ENCODE measurements around the gene FGF3. TPM values are rescaled to one million over a fixed set of nuclear protein-coding genes. Genes with fewer than 3 reads are reported as not detected.
A peak's percentile ranks its signal among the peaks of the same experiment; 100 is the strongest.

Gene FGF3
- total RNA-seq (not detected), polyA plus RNA-seq (not detected)
- long read RNA-seq, donor 1, result 0 reads
- long read RNA-seq, donor 2, result 0 reads

GRCh38 chr11:69818603-69819441, at the start of gene FGF3:
Gene FGF3, minus strand, starts transcription at chr11:69819416. Its CDS starts 483 bp downstream, at chr11:69818933.
- no peaks in the 10 kb centered on the region for H3K9me3 ChIP-seq
- 1 to 9% (median 4%) methylated on average over 40 to 104 of the region's 105 CpGs for WGBS, 5 donors
- intact Hi-C loops (cut with DNase I; ENCODE audit: low total_unique reads), result no loop called here
- H3K27ac ChIP-seq, result no peak within 1 kb of the TSS
- no peak for DNase-seq
- peaks cover 0 to 100% (median 64%) of the 10 kb centered on the region in 7 donors for H3K27me3 ChIP-seq (replicated peaks in 1 of 7)
- no peaks in the 10 kb centered on the region for H3K36me3 ChIP-seq
- peaks cover 0 to 26% (median 10%) of the 10 kb centered on the region in 6 donors for H3K4me1 ChIP-seq
- H3K4me3 ChIP-seq, result no peak within 1 kb of the TSS
- no peak for TF ChIP-seq CTCF (IDR thresholded peaks at IDR 0.05 in 8 of 11, conservative IDR thresholded peaks at IDR 0.05 in 3 of 11)
- TF ChIP-seq POLR2A (IDR thresholded peaks at IDR 0.05), result no peak
- TF ChIP-seq POLR2AphosphoS5 (IDR thresholded peaks at IDR 0.05), result no peak

GRCh38 chr11:69868871-69869270, 49.7 kb upstream of the FGF3 start:
- TF ChIP-seq CTCF (IDR thresholded peaks at IDR 0.05 in 8 of 11, conservative IDR thresholded peaks at IDR 0.05 in 3 of 11) (no peak), POLR2A (IDR thresholded peaks at IDR 0.05) (no peak), POLR2AphosphoS5 (IDR thresholded peaks at IDR 0.05) (no peak)
- H3K36me3 ChIP-seq, result no peaks in the 10 kb centered on the region
- DNase-seq, result peak; percentile 59
- H3K27ac ChIP-seq, result no peak overlapping the region
- 84 to 93% (median 86%) methylated on average over 8 of the region's 8 CpGs for WGBS, 5 donors
- H3K9me3 ChIP-seq, result no peaks in the 10 kb centered on the region
- peaks cover 0 to 55% (median 1%) of the 10 kb centered on the region in 7 donors for H3K27me3 ChIP-seq (replicated peaks in 1 of 7)
- intact Hi-C loops (cut with DNase I; ENCODE audit: low total_unique reads), result no loop called here
- no peak overlapping the region for H3K4me3 ChIP-seq
- H3K4me1 ChIP-seq, result no peaks in the 10 kb centered on the region

GRCh38 chr11:69868006-69868810, 49.0 kb upstream of the FGF3 start:
- intact Hi-C loops (cut with DNase I; ENCODE audit: low total_unique reads), result no loop called here
- 30 to 59% (median 41%) methylated on average over 22 to 41 of the region's 41 CpGs for WGBS, 5 donors
- peaks cover 0 to 61% (median 7%) of the 10 kb centered on the region in 7 donors for H3K27me3 ChIP-seq (replicated peaks in 1 of 7)

More at GRCh38 chr11:69868006-69868810, 49.0 kb upstream of the FGF3 start:
- no peak overlapping the region for H3K4me3 ChIP-seq
- H3K36me3 ChIP-seq, result no peaks in the 10 kb centered on the region
- no peaks in the 10 kb centered on the region for H3K9me3 ChIP-seq
- H3K27ac ChIP-seq, result no peak overlapping the region
- H3K4me1 ChIP-seq, result no peaks in the 10 kb centered on the region
- TF ChIP-seq CTCF (IDR thresholded peaks at IDR 0.05 in 8 of 11, conservative IDR thresholded peaks at IDR 0.05 in 3 of 11) (no peak), POLR2AphosphoS5 (IDR thresholded peaks at IDR 0.05) (no peak), POLR2A (IDR thresholded peaks at IDR 0.05) (no peak)
- DNase-seq, result no peak

All from spleen (tissue), 13 donors.